Measurements from ENCODE around the gene CERS2. TPM values are rescaled to one million over a fixed set of nuclear protein-coding genes. Genes with fewer than 3 reads are reported as not detected.

Gene CERS2
- total RNA-seq, 1 experiment from 2014 or later = 348 TPM

DNA sequence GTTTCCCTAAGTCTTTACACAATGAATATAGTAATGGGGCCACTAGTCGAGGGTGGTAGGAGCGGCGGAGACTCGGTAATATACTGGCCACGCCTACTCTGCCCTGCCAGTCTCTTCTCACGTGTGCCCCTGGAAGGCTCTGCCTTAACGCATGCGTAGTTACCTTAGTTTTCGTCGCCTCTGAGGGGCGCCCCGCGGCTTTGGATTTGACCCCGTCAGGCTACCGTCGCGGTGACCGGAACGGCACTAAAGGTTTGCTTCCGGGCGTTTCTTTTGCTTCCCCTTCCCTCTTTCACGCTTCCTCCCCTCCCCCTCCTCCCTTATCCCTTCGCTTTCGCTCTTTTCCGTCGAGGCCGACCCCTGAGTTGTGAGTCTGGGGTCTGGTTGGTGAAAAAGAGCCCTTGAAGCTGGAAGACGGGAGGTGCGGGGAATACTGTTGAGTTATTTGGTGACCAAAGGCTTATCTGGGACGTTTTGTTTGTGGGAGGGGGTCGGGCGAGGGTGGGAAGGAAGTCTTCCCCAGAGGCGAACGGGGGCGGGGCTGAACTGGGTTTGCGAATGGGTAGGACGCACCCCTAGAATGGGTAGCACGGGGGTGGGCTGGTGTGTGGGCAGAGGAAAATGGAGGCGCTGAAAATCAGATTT lies 48.4 kb downstream of the CERS2 start, which contains the start of gene SETDB1:
SETDB1 (plus strand) TSS at position 267 of the 645 bp plus-strand sequence. CDS start 1,352 bp downstream, outside the sequence.
- Histone ChIP-seq H3K4me1 (ENCODE audit: control insufficient read depth, insufficient read depth, low read length) (no peaks in the 10 kb centered on the region; the same call in 1 of the 2 replicates), H3K4me3 (ENCODE audit: low read depth in 2 of 2, low read length in 2 of 2) (peak within 1 kb of the TSS; percentile 66 to 96), H3K27ac (ENCODE audit: low read length) (peak within 1 kb of the TSS; percentile 97), H3K27me3 (ENCODE audit: control insufficient read depth, insufficient read depth, low read length) (no peaks in the 10 kb centered on the region), H3K36me3 (ENCODE audit: control insufficient read depth, insufficient read depth, low read length) (peaks cover 8% of the 10 kb centered on the region), H3K9me3 (ENCODE audit: control insufficient read depth, insufficient read depth, low read depth, low read length) (no peaks in the 10 kb centered on the region)
- POLR2A ChIA-PET = interaction anchor here (0.6 kb wide), 2 partner anchors 45 to 56 kb away, joined by 4 to 13 read pairs; no protein-coding TSS in a partner anchor
- CTCF ChIA-PET = no interaction called here
- BruUV-seq (replicated peaks) = no TSS peak
- intact Hi-C loops (cut with micrococcal nuclease; ENCODE audit: unreplicated experiment) = no loop called here
- in situ Hi-C loops (cut with HindIII; ENCODE audit: low pct_unique_long_range_greater_than_20kb, low sequenced_read_pairs) = no loop called here
- DNase-seq (ENCODE audit: low read depth, low spot score) (peak; percentile 92), ATAC-seq (peak; percentile 99)
- TF ChIP-seq POLR2AphosphoS5 (IDR thresholded peaks at IDR 0.05; ENCODE audit: low read depth, low read length) (peak; percentile 78; the same call in 1 of the 2 replicates), SIN3A (IDR thresholded peaks at IDR 0.05; ENCODE audit: borderline replicate concordance, insufficient read depth, low read depth, low read length) (no peak; the same call in 1 of the 2 replicates), TCF7L2 (IDR thresholded peaks at IDR 0.05; ENCODE audit: low read depth, low read length) (0 out of 2 replicates have a peak, but pooled peaks have one; percentile 17), CTCF (IDR thresholded peaks at IDR 0.05) (no peak)
- TF ChIP-seq, protein P1, sequence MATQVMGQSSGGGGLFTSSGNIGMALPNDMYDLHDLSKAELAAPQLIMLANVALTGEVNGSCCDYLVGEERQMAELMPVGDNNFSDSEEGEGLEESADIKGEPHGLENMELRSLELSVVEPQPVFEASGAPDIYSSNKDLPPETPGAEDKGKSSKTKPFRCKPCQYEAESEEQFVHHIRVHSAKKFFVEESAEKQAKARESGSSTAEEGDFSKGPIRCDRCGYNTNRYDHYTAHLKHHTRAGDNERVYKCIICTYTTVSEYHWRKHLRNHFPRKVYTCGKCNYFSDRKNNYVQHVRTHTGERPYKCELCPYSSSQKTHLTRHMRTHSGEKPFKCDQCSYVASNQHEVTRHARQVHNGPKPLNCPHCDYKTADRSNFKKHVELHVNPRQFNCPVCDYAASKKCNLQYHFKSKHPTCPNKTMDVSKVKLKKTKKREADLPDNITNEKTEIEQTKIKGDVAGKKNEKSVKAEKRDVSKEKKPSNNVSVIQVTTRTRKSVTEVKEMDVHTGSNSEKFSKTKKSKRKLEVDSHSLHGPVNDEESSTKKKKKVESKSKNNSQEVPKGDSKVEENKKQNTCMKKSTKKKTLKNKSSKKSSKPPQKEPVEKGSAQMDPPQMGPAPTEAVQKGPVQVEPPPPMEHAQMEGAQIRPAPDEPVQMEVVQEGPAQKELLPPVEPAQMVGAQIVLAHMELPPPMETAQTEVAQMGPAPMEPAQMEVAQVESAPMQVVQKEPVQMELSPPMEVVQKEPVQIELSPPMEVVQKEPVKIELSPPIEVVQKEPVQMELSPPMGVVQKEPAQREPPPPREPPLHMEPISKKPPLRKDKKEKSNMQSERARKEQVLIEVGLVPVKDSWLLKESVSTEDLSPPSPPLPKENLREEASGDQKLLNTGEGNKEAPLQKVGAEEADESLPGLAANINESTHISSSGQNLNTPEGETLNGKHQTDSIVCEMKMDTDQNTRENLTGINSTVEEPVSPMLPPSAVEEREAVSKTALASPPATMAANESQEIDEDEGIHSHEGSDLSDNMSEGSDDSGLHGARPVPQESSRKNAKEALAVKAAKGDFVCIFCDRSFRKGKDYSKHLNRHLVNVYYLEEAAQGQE (IDR thresholded peaks at IDR 0.05; ENCODE audit: insufficient read depth in 1 of 2, low read depth in 2 of 2, low read length in 1 of 2) = 0 out of 4 replicates have a peak, but pooled peaks of 1 of the 2 experiments have one; percentile 22

GRCh38 chr1:150925080-150925479 lies 49.6 kb downstream of the CERS2 start:
- ATAC-seq (no peak), DNase-seq (ENCODE audit: low read depth, low spot score) (no peak)
- peaks cover 5% of the 10 kb centered on the region for H3K36me3 ChIP-seq (ENCODE audit: control insufficient read depth, insufficient read depth, low read length)
- H3K4me1 ChIP-seq (ENCODE audit: control insufficient read depth, insufficient read depth, low read length) = no peaks in the 10 kb centered on the region; the same call in 1 of the 2 replicates
- H3K4me3 ChIP-seq (ENCODE audit: low read depth in 2 of 2, low read length in 2 of 2) = peak overlapping the region; percentile 66 to 96; a peak in 3 of 4 replicates
- POLR2A ChIA-PET = interaction anchor here (0.6 kb wide), 1 partner anchor 346 kb away, joined by 3 read pairs; the partner anchor contains the start of gene MCL1
- no peaks in the 10 kb centered on the region for H3K9me3 ChIP-seq (ENCODE audit: control insufficient read depth, insufficient read depth, low read depth, low read length)
- in situ Hi-C loops (cut with HindIII; ENCODE audit: low pct_unique_long_range_greater_than_20kb, low sequenced_read_pairs) = no loop called here
- no peaks in the 10 kb centered on the region for H3K27me3 ChIP-seq (ENCODE audit: control insufficient read depth, insufficient read depth, low read length)
- BruUV-seq (replicated peaks) = no TSS peak
- H3K27ac ChIP-seq (ENCODE audit: low read length) = no peak overlapping the region; the same call in 1 of the 2 replicates
- intact Hi-C loops (cut with micrococcal nuclease; ENCODE audit: unreplicated experiment) = no loop called here
- CTCF ChIA-PET = no interaction called here
- no peak for TF ChIP-seq CTCF (IDR thresholded peaks at IDR 0.05)
- no peak for TF ChIP-seq SIN3A (IDR thresholded peaks at IDR 0.05; ENCODE audit: borderline replicate concordance, insufficient read depth, low read depth, low read length)
- TF ChIP-seq POLR2AphosphoS5 (IDR thresholded peaks at IDR 0.05; ENCODE audit: low read depth, low read length) = no peak
- no peak for TF ChIP-seq TCF7L2 (IDR thresholded peaks at IDR 0.05; ENCODE audit: low read depth, low read length)
- TF ChIP-seq, protein P1 (IDR thresholded peaks at IDR 0.05; ENCODE audit: insufficient read depth in 1 of 2, low read depth in 2 of 2, low read length in 1 of 2) = no peak

Measured in Panc1 (cell line).